Fibroblast of pulmonary artery (primary cell): ENCODE measurements around the gene UHRF1.
"Not testable (repeated sequence)": the region's sequence is repeated elsewhere in the genome, so short reads cannot be mapped to it uniquely, and the experiment has no call there.

Experiments used
- DNase-seq: peaks from one replicate; pipeline ENCODE4 v3.0.0-alpha.2; 2010; ENCODE audit warnings: low read depth
- H3K4me3 ChIP-seq: replicated peaks from 2 replicates; pipeline ENCODE4 v1.5.1; 2011; ENCODE audit warnings: low read depth, mild to moderate bottlenecking, control low read depth, low read length, moderate library complexity
- TF ChIP-seq, protein P1 (sequence below): IDR thresholded peaks from 2 replicates; pipeline ENCODE4 v1.5.1; 2011; ENCODE audit warnings: mild to moderate bottlenecking, control low read depth, low read length, inconsistent platforms; ENCODE audit errors: missing control alignments

Gene UHRF1

DNA sequence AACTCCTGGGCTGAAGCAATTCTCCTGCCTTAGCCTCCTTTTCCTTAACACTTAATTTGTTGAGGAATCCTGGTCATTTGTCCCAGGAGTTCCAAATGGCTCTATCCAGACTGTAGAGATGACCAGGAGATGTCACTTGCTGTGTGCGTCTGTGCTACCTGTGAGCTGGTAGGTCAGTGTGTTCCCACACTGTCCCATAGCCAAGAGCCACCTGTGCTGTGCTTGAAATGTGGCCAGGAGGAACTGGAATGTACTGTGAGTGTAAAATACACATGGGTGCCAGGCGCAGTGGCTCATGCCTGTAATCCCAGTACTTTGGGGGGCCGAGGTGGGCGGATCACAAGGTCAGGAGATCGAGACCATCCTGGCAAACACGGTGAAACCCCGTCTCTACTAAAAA, 30.2 kb downstream of the UHRF1 start:
- no peak for DNase-seq
- no peak overlapping the region for H3K4me3 ChIP-seq
- TF ChIP-seq, protein P1, sequence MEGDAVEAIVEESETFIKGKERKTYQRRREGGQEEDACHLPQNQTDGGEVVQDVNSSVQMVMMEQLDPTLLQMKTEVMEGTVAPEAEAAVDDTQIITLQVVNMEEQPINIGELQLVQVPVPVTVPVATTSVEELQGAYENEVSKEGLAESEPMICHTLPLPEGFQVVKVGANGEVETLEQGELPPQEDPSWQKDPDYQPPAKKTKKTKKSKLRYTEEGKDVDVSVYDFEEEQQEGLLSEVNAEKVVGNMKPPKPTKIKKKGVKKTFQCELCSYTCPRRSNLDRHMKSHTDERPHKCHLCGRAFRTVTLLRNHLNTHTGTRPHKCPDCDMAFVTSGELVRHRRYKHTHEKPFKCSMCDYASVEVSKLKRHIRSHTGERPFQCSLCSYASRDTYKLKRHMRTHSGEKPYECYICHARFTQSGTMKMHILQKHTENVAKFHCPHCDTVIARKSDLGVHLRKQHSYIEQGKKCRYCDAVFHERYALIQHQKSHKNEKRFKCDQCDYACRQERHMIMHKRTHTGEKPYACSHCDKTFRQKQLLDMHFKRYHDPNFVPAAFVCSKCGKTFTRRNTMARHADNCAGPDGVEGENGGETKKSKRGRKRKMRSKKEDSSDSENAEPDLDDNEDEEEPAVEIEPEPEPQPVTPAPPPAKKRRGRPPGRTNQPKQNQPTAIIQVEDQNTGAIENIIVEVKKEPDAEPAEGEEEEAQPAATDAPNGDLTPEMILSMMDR, result no peak

DNA sequence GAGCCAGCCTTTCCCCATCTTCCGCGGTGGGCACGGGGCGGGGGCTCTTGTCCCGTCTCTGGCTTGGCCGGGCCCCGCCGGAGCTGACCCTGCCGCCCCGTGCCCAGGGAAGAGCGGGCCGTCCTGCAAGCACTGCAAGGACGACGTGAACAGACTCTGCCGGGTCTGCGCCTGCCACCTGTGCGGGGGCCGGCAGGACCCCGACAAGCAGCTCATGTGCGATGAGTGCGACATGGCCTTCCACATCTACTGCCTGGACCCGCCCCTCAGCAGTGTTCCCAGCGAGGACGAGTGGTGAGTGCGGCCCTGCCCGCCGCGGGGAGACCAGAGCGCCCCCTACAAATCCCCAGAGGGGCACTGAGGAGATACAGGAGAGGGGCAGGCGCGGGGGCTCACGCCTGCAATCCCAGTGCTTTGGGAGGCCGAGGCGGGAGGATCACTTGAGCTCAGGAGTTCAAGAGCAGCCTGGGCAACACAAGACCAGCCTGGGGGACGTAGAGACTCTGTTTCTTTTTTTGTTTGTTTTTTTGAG, 32.4 kb downstream of the UHRF1 start:
- not testable (repeated sequence) for DNase-seq

DNA sequence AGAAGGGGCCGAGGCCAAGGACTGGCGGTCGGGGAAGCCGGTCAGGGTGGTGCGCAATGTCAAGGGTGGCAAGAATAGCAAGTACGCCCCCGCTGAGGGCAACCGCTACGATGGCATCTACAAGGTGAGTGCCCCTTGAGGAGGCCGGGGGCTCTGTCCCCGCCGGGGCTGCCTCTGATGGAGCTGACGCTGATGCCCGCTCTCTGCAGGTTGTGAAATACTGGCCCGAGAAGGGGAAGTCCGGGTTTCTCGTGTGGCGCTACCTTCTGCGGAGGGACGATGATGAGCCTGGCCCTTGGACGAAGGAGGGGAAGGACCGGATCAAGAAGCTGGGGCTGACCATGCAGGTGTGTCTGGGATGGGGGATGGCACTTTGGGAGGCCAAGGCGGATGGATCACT, 41.3 kb downstream of the UHRF1 start:
- not testable (repeated sequence) for DNase-seq, H3K4me3 ChIP-seq

More for the DNA sequence above, 32.4 kb downstream of the UHRF1 start:
- not testable (repeated sequence) for H3K4me3 ChIP-seq

DNA sequence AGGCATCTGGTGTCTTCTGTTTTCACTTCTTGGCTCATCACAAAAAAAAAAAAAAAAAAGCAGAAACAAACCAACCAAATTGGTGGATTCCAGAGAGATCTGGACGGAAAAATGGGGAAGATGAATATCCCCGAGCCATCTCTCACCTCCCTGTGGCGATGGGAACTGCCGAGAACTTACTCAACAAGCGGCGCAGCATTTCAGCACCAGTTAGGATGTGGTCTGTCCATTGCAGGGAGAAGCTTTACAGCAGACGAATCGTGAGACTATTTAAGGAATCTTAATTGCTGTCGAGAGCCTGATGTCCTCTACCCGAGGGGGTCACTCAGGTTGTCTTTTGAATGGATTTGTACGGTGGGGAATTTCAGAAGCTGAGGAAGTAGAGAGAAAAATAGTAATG, 42.4 kb downstream of the UHRF1 start:
- TF ChIP-seq, protein P1, result no peak
- no peak for DNase-seq
- H3K4me3 ChIP-seq, result no peak overlapping the region

DNA sequence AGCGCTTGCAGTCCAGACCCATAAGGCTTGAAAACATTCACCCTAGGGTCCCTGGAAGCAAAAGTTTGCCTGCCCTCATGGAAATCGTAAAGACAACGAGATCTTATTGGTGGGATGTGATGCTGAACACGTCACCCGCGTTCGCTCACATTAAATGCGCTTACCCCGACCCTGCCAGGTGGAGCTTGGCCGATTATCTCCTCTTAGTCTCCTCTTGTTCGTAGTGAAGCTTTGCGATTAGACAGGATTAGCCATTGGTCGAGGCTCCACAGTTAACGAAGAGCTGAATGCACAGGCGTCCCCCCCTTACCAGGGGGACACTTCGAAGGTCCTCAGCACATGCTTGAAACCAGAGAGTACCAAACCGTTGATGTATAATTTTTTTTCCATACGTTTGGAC, 43.6 kb downstream of the UHRF1 start:
- DNase-seq, result no peak
- no peak overlapping the region for H3K4me3 ChIP-seq
- TF ChIP-seq, protein P1, result no peak

DNA sequence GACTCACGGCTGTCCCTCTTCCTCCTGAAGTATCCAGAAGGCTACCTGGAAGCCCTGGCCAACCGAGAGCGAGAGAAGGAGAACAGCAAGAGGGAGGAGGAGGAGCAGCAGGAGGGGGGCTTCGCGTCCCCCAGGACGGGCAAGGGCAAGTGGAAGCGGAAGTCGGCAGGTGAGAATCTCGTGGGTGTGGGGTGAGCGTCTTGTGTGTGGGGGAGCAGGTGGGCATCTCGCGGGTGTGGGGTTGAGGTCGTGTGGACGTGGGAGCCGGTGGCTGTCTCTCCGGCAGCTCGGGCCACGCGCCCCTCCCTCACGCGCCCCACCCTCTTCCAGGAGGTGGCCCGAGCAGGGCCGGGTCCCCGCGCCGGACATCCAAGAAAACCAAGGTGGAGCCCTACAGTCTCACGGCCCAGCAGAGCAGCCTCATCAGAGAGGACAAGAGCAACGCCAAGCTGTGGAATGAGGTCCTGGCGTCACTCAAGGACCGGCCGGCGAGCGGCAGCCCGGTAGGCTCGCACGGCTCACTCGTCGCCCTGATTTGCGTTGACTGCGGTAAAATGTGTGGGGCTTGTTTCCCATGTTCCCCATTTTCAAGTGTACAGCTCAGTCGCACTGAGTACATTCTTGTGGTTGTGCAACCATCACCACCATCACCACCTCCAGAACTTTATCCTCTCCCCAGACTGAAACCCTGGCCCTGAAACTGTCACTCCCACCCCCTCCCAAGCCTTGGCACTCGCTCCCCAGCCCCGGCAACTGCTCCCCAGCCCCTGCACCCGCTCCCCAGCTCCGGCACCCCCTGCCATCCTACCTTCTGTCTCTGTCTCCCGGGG, 45.2 kb downstream of the UHRF1 start:
- not testable (repeated sequence) for H3K4me3 ChIP-seq, DNase-seq

DNA sequence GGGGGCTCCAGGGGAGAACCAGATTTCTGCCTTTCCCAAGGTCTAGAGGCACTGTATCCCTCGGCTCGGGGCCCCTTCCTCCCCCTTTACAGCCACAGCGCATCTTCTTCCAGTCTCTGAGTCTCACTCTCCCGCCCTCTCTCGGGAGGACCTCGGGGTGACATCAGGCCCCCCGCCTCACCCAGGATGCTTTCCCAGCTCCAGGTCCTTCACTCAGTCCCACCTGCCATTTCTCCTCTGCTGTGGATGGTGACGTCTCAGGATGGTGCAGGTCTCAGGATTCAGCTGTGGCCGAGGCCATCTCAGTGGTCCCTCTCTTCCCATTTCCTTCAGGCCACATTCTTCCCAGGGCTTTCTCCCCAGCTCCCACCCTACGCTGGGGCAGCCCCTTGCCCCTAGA, 46.0 kb downstream of the UHRF1 start:
- DNase-seq, result no peak
- TF ChIP-seq, protein P1, result no peak
- H3K4me3 ChIP-seq, result no peak overlapping the region

DNA sequence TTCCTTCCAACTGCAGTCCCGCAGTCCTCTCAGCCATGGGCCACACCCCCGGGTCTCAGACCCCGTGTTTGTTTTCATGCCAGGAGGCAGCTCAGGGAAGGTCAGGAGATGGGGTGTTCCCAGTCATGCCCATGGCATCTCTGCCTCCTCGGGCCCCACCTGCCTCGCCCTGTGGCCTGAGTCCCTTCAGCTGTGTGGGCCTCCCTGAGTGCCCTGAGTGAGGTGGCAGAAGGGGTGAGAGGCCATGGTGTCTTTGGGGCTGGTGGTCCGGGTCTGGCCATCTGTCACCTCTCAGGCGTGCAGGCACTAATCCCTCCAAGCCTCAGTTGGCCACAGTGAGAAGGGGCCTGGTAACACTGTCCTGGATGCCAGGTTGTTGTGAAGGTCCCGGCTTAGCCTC, 48.7 kb downstream of the UHRF1 start:
- DNase-seq, result no peak
- no peak overlapping the region for H3K4me3 ChIP-seq
- TF ChIP-seq, protein P1, result no peak
